A673 (cell line): ENCODE data around the gene OSBPL8. TPM values are rescaled to one million over a fixed set of nuclear protein-coding genes. Genes with fewer than 3 reads are reported as not detected.

Experiments used
- BruUV-seq: library from RNA; stranded (reverse); fragments of 400-500 nt; replicated peaks from 2 replicates; lab custom pipeline; 2021; lab: Mats Ljungman, UMichigan
- CTCF ChIA-PET: fragments of 300-600 bp; sonication (Branson Sonifier 250); formaldehyde crosslinking; loops from one replicate; lab custom pipeline; 2022; ENCODE audit warnings: antibody characterized with exemption; lab: Charles Lee
- POLR2A ChIA-PET: fragments of 300-600 bp; sonication (Branson Sonifier 250); formaldehyde crosslinking; loops from one replicate; lab custom pipeline; 2022; ENCODE audit warnings: antibody characterized with exemption; ENCODE audit not compliant: low non-redundant PET; lab: Charles Lee
- DNase-seq: peaks from one replicate; pipeline ENCODE4 v3.0.0-alpha.2; 2015; ENCODE audit warnings: low spot score
- H3K27ac ChIP-seq: fragments of 200-600 bp; sonication (generic); 2 replicates; pipeline ENCODE4 v1.5.1; 2016; ENCODE audit warnings: mixed run types, low read depth, mild to moderate bottlenecking, mixed read lengths, antibody characterized with exemption, low read length; ENCODE audit not compliant: poor library complexity, severe bottlenecking
- H3K27me3 ChIP-seq: fragments of 200-600 bp; sonication (generic); replicated peaks from 2 replicates; pipeline ENCODE4 v1.6.1; 2017; ENCODE audit warnings: mixed run types, low read depth, mild to moderate bottlenecking, mixed read lengths, antibody characterized with exemption, low read length; ENCODE audit not compliant: insufficient read depth, poor library complexity
- H3K36me3 ChIP-seq: fragments of 200-600 bp; sonication (generic); 2 replicates; pipeline ENCODE4 v1.6.1; 2016; ENCODE audit warnings: mixed run types, mild to moderate bottlenecking, mixed read lengths, antibody characterized with exemption, low read length; ENCODE audit not compliant: insufficient read depth, poor library complexity, severe bottlenecking
- H3K4me1 ChIP-seq: fragments of 200-600 bp; sonication (generic); 2 replicates; pipeline ENCODE4 v1.6.1; 2017; ENCODE audit warnings: mixed run types, mild to moderate bottlenecking, mixed read lengths, antibody characterized with exemption, low read length; ENCODE audit not compliant: insufficient read depth, poor library complexity, severe bottlenecking
- H3K4me3 ChIP-seq: fragments of 200-600 bp; sonication (generic); 2 replicates; pipeline ENCODE4 v1.5.1; 2016; ENCODE audit warnings: low read depth, mixed run types, mild to moderate bottlenecking, mixed read lengths, low read length; ENCODE audit not compliant: poor library complexity, severe bottlenecking
- H3K9me3 ChIP-seq: fragments of 200-600 bp; sonication (generic); 2 replicates; pipeline ENCODE4 v1.6.1; 2016; ENCODE audit warnings: mixed run types, low read depth, mild to moderate bottlenecking, mixed read lengths, antibody characterized with exemption, low read length; ENCODE audit not compliant: poor library complexity, severe bottlenecking
- CTCF ChIP-seq: fragments of 300-800, 200-600 bp; sonication (generic); conservative IDR thresholded peaks from 2 replicates; pipeline ENCODE4 v1.5.1; 2017; ENCODE audit warnings: low read depth, mild to moderate bottlenecking, antibody characterized with exemption, low read length, moderate library complexity, mixed read lengths
- EZH2 ChIP-seq: fragments of 200-600 bp; sonication (generic); IDR thresholded peaks from 2 replicates; pipeline ENCODE4 v1.6.1; 2017; ENCODE audit warnings: borderline replicate concordance, low read depth, mild to moderate bottlenecking, mixed read lengths, antibody characterized with exemption, low read length; ENCODE audit not compliant: poor library complexity, severe bottlenecking
- intact Hi-C: fragments of 100-400 bp; cut with micrococcal nuclease; formaldehyde crosslinking; loops from one replicate; pipeline ENCODE4 v1.10.0; 2022; ENCODE audit not compliant: unreplicated experiment
- total RNA-seq: library from RNA; stranded (reverse); gene quantifications from 2 replicates; pipeline ENCODE4 v1.2.3, GENCODE V29; 2021

OSBPL8 gene
- total RNA-seq, 1 experiment from 2014 or later = 86.1 TPM

GRCh38 chr12:76449583-76449982, 110.0 kb downstream of the OSBPL8 start:
- no TSS peak for BruUV-seq
- H3K36me3 ChIP-seq = no peaks in the 10 kb centered on the region
- intact Hi-C loops = no loop called here
- TF ChIP-seq CTCF (no peak), EZH2 (no peak)
- POLR2A ChIA-PET = interaction anchor here (0.6 kb wide), 1 partner anchor 49 kb away, joined by 3 read pairs; no protein-coding TSS in a partner anchor
- no peaks in the 10 kb centered on the region for H3K27me3 ChIP-seq
- H3K9me3 ChIP-seq = no peaks in the 10 kb centered on the region
- no peak overlapping the region for H3K4me3 ChIP-seq
- H3K27ac ChIP-seq = peak overlapping the region; percentile 58
- peaks cover 13% of the 10 kb centered on the region for H3K4me1 ChIP-seq
- DNase-seq = peak; percentile 60
- CTCF ChIA-PET = no interaction called here

GRCh38 chr12:76449016-76449415, 110.6 kb downstream of the OSBPL8 start:
- no peak for DNase-seq
- Histone ChIP-seq H3K27me3 (no peaks in the 10 kb centered on the region), H3K4me3 (no peak overlapping the region), H3K4me1 (peaks cover 13% of the 10 kb centered on the region), H3K27ac (peak overlapping the region; percentile 58), H3K36me3 (no peaks in the 10 kb centered on the region), H3K9me3 (no peaks in the 10 kb centered on the region)
- ChIA-PET CTCF (no interaction called here), POLR2A (no interaction called here)
- no TSS peak for BruUV-seq
- no peak for TF ChIP-seq EZH2
- no peak for TF ChIP-seq CTCF
- intact Hi-C loops = no loop called here

GRCh38 chr12:76446090-76446489, 113.5 kb downstream of the OSBPL8 start:
- POLR2A ChIA-PET = no interaction called here
- BruUV-seq = no TSS peak
- H3K36me3 ChIP-seq = no peaks in the 10 kb centered on the region
- peaks cover 23% of the 10 kb centered on the region for H3K4me1 ChIP-seq
- no peaks in the 10 kb centered on the region for H3K27me3 ChIP-seq
- no peak overlapping the region for H3K4me3 ChIP-seq
- CTCF ChIA-PET = no interaction called here
- no peak for DNase-seq
- H3K27ac ChIP-seq = no peak overlapping the region
- TF ChIP-seq CTCF (no peak), EZH2 (no peak)
- no peaks in the 10 kb centered on the region for H3K9me3 ChIP-seq
- intact Hi-C loops = no loop called here
